ENCODE measurements around the gene KCNH3. TPM values are rescaled to one million over a fixed set of nuclear protein-coding genes. Genes with fewer than 3 reads are reported as not detected.

KCNH3 gene
- total RNA-seq, 4 donors from 2014 or later, result 0.63 to 1.7 (median 0.79) TPM

DNA sequence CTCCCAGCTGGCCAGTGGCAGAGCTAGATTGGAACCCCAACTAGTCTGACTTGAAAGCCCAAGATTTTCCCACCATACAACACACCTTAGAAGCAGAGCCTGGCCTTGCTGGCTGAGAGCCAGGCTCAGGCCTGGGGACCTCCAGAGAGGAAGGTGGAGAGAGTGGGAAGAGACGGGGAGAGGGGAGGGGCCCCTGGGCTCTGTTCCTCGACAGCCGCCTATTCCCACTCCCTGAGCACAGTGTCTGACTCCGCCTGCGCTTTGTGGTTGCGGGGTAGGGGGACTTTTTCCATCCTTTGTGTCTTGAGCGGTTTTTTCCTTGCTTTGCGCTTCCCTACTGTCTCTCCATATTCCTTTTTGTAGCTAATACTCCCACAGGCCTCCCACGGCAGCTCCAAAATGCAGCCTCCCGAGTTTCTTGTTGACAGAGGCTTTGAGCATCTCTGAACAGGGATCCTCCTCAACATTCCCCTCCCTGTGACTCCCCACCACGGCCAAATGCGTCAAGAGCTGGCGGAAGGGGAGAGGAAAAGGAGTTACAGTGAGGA lies 4.0 kb upstream of the KCNH3 start:
- TF ChIP-seq, protein P1, sequence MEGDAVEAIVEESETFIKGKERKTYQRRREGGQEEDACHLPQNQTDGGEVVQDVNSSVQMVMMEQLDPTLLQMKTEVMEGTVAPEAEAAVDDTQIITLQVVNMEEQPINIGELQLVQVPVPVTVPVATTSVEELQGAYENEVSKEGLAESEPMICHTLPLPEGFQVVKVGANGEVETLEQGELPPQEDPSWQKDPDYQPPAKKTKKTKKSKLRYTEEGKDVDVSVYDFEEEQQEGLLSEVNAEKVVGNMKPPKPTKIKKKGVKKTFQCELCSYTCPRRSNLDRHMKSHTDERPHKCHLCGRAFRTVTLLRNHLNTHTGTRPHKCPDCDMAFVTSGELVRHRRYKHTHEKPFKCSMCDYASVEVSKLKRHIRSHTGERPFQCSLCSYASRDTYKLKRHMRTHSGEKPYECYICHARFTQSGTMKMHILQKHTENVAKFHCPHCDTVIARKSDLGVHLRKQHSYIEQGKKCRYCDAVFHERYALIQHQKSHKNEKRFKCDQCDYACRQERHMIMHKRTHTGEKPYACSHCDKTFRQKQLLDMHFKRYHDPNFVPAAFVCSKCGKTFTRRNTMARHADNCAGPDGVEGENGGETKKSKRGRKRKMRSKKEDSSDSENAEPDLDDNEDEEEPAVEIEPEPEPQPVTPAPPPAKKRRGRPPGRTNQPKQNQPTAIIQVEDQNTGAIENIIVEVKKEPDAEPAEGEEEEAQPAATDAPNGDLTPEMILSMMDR (IDR thresholded peaks at IDR 0.05), result no peak
- no peak for ATAC-seq (ENCODE audit: low FRiP score)
- DNase-seq (ENCODE audit: low spot score), result no peak

- TF ChIP-seq, protein P1 (IDR thresholded peaks at IDR 0.05), result no peak
- ATAC-seq (ENCODE audit: low FRiP score), result no peak
- DNase-seq (ENCODE audit: low spot score), result no peak
These were observed 2.8 kb upstream of the KCNH3 start for GRCh38 chr12:49535921-49536525.

DNA sequence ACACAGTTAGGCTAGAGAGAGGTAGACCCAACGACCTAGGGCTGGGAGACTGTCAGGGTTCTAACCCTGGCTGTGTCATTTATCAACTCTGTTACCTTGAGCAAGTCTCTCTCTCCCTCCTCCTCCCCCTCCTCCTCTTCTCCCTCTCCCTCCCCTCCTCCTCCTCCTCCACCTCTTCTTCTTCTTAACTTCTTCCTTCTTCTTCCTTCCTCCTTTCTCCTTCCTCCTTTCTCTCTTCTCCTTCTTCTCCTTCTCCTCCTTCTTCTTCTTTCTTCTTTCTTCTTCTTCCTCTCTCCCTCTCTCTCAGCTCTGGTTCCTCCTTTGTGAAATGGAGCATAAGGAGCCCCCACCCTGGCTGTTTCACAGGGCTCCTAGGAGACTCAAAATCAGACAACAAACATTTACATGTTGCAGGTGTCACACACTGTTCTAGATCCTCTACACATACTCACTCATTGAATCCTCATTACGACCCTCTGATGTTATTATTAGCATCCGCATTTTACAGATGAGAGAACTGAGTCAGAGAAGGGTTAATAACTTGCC lies 2.2 kb upstream of the KCNH3 start:
- no peak for DNase-seq (ENCODE audit: low spot score)
- no peak for ATAC-seq (ENCODE audit: low FRiP score)
- TF ChIP-seq, protein P1 (IDR thresholded peaks at IDR 0.05), result no peak

GRCh38 chr12:49537231-49537751 lies 1.5 kb upstream of the KCNH3 start:
- TF ChIP-seq, protein P1 (IDR thresholded peaks at IDR 0.05), result no peak
- DNase-seq (ENCODE audit: low spot score) (no peak), ATAC-seq (ENCODE audit: low FRiP score) (no peak)

DNA sequence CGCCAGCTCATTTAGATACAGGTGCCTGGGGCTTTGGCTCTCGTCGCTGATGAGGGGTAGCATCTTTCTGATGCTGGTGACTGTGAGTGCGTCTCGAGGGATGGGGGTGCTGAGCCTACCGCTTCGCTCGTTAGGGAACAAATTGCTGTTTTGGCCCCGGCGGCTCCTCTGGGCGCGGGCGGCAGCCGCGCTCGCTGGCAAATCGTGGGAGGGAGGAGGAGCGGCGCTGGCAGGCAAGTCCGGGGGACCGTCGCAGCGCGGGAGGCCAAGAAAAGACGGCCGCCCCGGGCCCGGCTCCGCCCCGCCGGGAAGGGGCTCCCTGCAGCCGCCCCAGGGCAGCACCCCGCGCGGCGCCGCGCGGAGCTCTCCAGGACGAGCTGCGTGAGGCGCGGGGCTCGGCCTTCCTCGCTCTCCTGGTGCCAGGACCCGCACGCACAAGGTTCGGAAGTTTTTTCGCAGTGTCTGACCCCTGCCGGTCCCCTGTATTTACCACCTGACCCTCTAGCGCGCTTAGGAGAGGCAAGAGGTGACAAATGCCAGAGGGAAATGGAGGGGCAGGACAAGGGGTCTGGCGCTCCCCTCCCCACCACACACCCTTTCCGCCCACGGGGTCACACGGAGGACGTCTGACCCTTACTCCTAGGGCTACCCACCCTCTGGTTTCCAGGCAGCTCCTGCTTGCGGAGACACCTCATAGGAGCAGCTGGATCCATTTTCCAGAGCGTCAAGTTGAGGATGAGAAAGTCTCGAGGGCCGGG lies 899 bp upstream of the KCNH3 start:
- TF ChIP-seq, protein P1 (IDR thresholded peaks at IDR 0.05), result no peak
- no peak for DNase-seq (ENCODE audit: low spot score)
- ATAC-seq (ENCODE audit: low FRiP score), result peak; percentile 45

- TF ChIP-seq, protein P1 (IDR thresholded peaks at IDR 0.05), result no peak
- DNase-seq (ENCODE audit: low spot score) (no peak), ATAC-seq (ENCODE audit: low FRiP score) (no peak)
These were observed 787 bp downstream of the KCNH3 start for GRCh38 chr12:49539406-49540228.
